ENCODE measurements around the gene PLB1.

Gene PLB1

GRCh38 chr2:28507796-28508764 is 12.2 kb downstream of the PLB1 start:
- DNase-seq: peak; percentile 51

DNA sequence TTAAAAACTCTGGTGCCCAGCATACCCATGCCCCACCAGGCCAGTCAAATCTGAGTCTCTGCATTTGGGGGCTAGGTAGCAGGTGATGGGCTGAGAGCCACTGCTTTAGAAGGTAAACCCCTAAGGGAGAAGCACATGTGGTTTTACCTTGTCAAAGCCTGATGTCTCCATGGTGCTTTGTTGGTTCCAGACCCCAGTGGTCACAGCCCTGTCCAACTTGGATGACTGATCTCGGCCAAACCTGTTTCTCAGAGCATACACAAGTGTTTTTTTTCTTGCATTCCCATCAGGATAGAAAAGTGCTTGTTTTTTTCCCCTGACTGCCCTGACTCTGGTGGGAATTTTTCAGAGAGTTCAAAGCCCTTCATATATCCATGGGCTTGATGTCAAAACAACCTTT is 13.5 kb downstream of the PLB1 start:
- no peak for DNase-seq

DNA sequence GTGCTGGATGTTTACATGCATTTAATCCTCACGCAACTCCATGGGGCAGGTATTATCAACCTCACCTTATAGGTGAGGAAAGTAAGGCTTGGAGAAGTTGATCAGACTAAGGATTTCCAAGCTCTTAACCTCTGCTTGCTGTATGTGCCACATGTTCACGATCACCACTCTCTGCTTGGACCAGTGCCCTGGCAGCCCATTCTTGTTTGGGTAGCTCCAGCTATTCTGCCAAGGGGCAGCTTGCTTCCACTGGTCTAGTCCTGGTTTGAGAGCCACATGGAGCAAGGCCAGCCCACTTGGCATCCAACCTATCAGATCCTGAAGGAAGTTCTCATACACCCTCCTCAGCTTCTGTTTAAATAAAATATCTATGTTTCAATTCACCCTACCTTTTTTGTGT is 14.3 kb downstream of the PLB1 start:
- DNase-seq: no peak

GRCh38 chr2:28511871-28512606 is 16.2 kb downstream of the PLB1 start:
- DNase-seq: no peak

DNA sequence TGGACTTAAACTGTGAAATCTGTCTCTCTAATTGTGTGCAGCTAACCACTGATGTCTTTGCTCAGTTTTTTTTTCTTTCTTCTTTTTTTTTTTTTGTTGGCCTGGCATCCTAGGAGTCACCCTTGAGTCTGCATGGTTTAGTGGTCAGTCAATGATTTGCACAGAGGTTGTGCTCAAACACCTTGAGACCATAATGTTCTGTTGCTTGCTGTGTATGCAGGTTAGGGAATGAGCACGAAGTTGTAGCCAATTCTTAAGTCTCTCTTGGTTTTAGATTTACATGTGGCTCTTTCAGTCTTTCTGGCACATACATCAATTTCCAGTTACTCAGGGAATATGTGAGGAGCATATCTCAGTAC is 16.7 kb downstream of the PLB1 start:
- no peak for DNase-seq

- no peak for DNase-seq
Observed at GRCh38 chr2:28513097-28513496, 17.2 kb downstream of the PLB1 start.

GRCh38 chr2:28515176-28515751 is 19.4 kb downstream of the PLB1 start:
- DNase-seq: no peak

DNA sequence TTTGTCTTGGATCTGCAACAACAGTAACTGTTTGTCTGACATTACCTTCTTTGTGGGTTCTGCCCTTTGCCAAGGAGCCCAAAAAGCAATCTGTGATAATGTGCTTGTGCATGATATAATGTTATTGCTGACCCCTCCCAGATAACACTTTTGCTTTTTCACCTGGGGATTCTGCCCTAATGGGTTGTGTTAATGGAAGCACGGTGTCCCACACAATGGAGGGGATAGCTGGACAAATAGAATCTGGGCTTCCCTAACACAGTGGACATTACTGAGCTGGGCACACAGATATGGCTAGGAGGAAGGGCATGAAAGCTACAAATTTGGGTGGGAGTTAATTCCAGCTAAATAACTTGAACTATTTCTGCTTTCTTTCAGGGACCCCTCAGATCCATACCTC is 20.6 kb downstream of the PLB1 start:
- no peak for DNase-seq

GRCh38 chr2:28516950-28517349 is 21.1 kb downstream of the PLB1 start:
- no peak for DNase-seq

- no peak for DNase-seq
Observed at GRCh38 chr2:28521663-28522062, 25.8 kb downstream of the PLB1 start.

DNA sequence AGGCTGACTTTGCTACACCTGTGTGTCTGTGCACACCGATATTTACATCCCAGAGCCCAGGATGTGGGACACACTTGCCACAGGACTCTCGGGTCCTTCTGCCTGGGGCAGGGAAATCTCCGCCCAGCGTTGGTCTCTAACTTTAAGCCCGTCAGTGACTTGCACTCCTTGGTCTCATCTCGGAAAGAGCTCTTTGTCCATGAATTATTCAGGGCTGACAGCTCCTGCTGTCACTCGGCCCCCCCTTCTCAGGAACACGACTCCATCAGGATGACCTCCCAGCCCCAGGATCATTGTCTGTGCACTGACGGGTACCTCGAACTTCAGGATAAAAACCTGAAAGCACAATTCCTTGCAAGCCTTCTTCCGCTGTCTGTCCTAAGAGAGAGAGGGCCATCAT is 26.6 kb downstream of the PLB1 start:
- DNase-seq: no peak

DNA sequence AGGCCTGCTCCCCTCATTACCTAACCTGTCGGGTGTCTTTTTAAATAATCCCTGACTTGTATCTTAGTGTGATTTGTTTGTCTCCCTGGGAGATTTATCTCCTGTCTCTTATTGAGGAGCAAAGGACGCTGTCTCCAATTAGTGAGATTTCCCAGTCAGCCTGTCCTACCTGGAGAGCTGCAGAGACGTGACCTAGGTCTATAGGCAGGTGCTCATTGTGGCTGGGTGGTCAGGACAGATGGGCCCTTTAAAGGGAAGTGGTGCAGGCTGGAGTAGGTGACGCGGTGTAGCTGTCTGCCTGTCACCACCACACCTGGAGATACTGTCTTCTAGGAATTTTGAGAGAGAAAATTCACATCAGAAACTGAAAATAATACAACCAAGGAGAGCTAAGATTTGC is 28.0 kb downstream of the PLB1 start:
- DNase-seq: no peak

GRCh38 chr2:28525481-28525880 is 29.6 kb downstream of the PLB1 start:
- no peak for DNase-seq

DNA sequence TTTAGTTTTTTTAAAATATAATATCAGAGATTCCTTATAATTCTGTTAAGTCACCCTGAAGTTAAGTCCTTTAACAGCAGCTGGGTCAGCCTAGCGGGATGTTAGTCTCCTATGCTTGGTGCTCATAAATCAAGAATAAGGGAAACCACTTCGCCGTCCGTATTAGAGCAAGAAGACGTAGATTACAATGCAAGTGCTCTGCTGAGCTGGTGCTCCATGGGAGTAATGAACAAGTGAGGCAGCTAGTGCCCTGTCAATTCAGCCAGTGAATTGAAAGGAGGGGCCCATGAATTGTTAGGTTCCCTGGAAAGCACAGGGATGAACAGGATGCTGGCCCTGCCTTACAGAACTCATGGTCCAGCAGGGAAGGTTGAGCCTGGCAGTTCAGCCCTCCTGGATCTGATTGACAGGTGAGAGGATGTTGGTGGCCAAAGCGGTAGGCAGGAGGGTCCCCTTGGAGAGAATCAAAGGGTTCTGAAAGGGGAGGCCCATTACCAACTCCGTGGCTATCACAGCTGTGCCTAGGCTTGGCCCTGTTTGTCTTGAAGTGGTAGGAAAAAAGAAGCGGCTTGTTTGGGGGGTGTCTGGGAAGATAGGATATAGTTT is 30.8 kb downstream of the PLB1 start:
- no peak for DNase-seq

DNA sequence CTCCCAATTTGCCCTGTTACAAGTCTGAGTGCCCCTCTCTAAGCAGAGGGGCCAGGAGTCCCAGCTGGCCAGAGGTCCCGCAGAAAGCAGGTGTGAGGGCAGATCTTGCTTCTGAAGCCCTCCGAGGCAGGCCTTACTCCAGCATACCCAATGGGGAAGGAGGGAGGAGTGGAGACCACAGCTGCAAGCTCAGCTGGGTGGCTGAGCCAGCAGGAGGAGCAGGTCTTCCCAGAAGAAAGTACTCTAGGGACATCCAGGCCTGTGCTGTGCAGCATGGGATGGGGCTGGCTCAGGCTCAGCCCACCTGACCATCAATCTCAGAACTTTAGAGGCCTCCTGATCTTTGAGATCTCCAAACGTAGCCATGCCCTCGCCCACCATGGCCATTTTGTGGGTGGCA is 31.3 kb downstream of the PLB1 start:
- DNase-seq: no peak

DNA sequence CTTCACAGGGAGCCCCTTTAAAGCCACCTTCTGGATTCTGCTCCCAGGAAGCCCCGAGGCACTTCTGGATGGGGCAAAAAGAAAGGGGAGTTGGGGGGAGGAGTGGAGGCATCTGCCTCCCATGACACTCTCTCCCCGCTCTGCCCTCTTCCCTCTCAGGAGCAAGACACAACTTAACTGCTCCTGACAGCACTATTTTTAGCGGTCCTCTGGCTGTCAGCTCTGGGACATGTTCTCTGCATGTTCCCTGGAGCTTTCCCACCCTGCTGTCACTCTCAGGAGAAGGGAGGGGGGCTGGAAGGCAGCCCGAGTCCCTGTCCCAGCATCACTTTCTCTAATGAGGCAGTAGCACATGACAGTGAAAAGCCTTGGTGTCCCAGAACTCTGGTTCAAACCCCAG is 32.3 kb downstream of the PLB1 start:
- DNase-seq: no peak

DNA sequence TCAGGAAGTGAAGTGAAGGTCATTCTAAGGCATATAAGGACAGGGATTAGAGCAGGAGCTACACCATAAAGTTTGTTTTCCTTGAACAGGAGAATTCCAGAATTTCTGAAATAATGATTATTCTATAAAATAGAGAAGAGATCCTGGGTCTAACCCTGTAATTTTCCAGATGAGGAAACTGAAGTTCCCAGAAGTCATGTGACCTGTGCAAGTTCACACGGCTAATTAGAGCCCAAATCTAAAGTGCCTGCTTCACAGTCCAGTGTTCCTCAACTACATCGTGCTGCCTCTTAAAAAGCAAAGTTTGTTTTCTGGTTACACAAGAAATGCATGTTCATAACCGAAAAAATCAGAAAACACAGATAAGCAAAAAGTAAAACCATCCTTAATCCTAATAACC is 34.9 kb downstream of the PLB1 start:
- DNase-seq: no peak

DNA sequence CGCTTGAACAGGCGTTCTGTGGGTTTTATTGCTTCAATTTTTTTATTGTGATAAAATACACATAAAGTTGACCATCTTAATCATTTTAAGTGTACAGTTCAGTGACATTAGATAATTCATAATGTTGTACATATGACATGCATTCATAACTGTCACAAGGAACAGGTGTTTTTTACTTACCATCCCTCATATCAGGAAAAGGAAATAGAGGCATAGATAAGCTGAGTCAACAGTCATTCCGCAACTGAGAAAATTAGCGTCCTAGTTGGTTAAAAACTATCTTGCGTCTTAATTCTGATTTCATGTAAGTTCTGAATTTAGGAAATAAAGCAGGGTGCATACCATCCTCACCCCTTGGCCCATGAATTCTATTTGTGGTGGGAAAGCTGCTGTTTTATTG is 36.5 kb downstream of the PLB1 start:
- no peak for DNase-seq

- no peak for DNase-seq
Observed at GRCh38 chr2:28533044-28533680, 37.3 kb downstream of the PLB1 start.

- no peak for DNase-seq
Observed at GRCh38 chr2:28534817-28535216, 39.0 kb downstream of the PLB1 start.

DNA sequence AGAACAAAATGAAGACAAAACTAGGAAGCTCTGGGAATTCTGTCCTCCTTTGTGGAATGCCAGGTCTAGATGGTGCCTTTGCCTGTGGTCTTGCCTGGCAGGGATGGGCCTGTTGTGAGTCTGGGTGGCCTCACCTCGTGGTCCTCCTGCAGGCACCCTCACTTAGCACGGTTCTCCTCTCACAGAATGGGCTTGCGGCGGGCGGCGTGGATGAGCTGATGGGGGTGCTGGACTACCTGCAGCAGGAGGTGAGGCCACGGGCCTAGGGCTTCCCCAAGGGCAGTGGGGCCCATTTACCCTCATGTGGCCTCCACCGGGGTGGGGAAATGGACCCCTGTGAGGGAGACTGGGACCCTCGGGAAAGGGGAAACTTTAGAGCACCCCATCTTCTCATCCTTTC is 42.3 kb downstream of the PLB1 start:
- no peak for DNase-seq

- DNase-seq: no peak
Observed at GRCh38 chr2:28538652-28539051, 42.8 kb downstream of the PLB1 start.

DNA sequence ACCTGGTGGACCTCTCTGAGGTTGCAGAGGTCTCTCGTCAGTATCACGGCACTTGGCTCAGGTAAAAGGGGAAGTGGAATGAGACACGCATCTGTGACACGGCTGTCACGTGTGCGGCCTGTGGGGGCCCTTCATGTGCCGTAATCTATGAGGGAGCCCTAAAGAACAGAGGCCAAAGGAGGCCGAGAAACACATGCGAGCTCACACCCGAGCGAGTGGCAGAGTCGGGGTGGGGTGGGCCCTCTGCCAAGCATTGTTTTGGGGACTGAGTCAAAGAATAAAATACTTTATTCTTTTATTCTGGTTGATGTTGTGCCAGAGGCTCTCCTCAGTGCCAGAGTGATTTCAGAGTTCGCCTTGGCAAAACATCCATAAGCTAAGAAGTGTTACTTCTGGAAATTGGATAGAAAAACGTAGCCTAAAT is 43.3 kb downstream of the PLB1 start:
- DNase-seq: no peak

All from stimulated activated CD8-positive, alpha-beta memory T cell treated with anti-CD3 and anti-CD28 coated beads, Interleukin-4, amount 100 ng/mL, for 48 hours (primary cell).